SK-N-SH (cell line): ENCODE results near the gene STK32A. TPM values are rescaled to one million over a fixed set of nuclear protein-coding genes. Genes with fewer than 3 reads are reported as not detected.

Experiments used
- CTCF ChIA-PET: fragments of 300-600, 350-600 bp; formaldehyde crosslinking; extraction: SDS; loops from one replicate; lab custom pipeline; 2021; lab: Yijun Ruan, JAX
- POLR2A ChIA-PET: fragments of 350-600 bp; sonication (Branson Sonifier 250); formaldehyde crosslinking; extraction: SDS; loops from one replicate; lab custom pipeline; 2020; ENCODE audit warnings: antibody characterized with exemption, inconsistent platforms; lab: Yijun Ruan, JAX
- DNase-seq: peaks from one replicate; pipeline ENCODE4 v3.0.0; 2012
- H2AFZ ChIP-seq: fragments of 200-600 bp; sonication (generic); 2 replicates; pipeline ENCODE4 v1.8.1; 2016; ENCODE audit warnings: antibody characterized with exemption, mild to moderate bottlenecking, low read depth
- H3F3A ChIP-seq: fragments of 200-600 bp; sonication (generic); replicated peaks from 2 replicates; pipeline ENCODE3; 2016; ENCODE audit warnings: antibody characterized with exemption, mild to moderate bottlenecking; ENCODE audit not compliant: insufficient read depth
- H3K27ac ChIP-seq, 2 experiments: fragments of 200-500 bp in 1 of 2; fragments of 200-600 bp in 1 of 2; sonication (Bioruptor generic) in 1 of 2; sonication (generic), shearing (Covaris generic) in 1 of 2; 2 replicates each; pipeline versions ENCODE4 v1.5.1 to v1.6.1; 2014 to 2016; ENCODE audit warnings: low read depth in 2 of 2, inconsistent platforms in 1 of 2, low read length in 1 of 2, mild to moderate bottlenecking in 1 of 2, mixed read lengths in 1 of 2
- H3K27me3 ChIP-seq: fragments of 200-600 bp; sonication (generic), shearing (Covaris generic); 2 replicates; pipeline ENCODE4 v1.6.1; 2016; ENCODE audit warnings: mixed run types; ENCODE audit not compliant: insufficient read depth
- H3K36me3 ChIP-seq, 2 experiments: fragments of 200-500 bp in 1 of 2; fragments of 200-600 bp in 1 of 2; sonication (Bioruptor generic) in 1 of 2; sonication (generic) in 1 of 2; replicated peaks in 1 of 2; 2 replicates each; pipeline versions ENCODE3 to v1.5.1; 2014 to 2016; ENCODE audit warnings: low read length in 1 of 2, mild to moderate bottlenecking in 1 of 2; ENCODE audit not compliant: insufficient read depth in 2 of 2, control insufficient read depth in 1 of 2
- H3K4me1 ChIP-seq, 2 experiments: fragments of 200-500 bp in 1 of 2; fragments of 200-600 bp in 1 of 2; sonication (Bioruptor generic) in 1 of 2; sonication (generic), shearing (Covaris generic) in 1 of 2; 2 replicates each; pipeline versions ENCODE4 v1.5.1 to v1.6.1; 2014 to 2016; ENCODE audit warnings: low read depth in 1 of 2, low read length in 1 of 2, mixed run types in 1 of 2; ENCODE audit not compliant: insufficient read depth in 2 of 2, control insufficient read depth in 1 of 2
- H3K4me2 ChIP-seq: fragments of 200-600 bp; sonication (generic), shearing (Covaris generic); 2 replicates; pipeline ENCODE4 v1.6.1; 2017; ENCODE audit warnings: mixed run types
- H3K4me3 ChIP-seq, 2 experiments: fragments of 200-500 bp in 1 of 2; fragments of 200-600 bp in 1 of 2; sonication (Bioruptor generic) in 1 of 2; sonication (generic), shearing (Covaris generic) in 1 of 2; 2 replicates each; pipeline versions ENCODE4 v1.5.1 to v1.8.1; 2014 to 2016; ENCODE audit warnings: low read depth in 2 of 2, inconsistent platforms in 1 of 2, low read length in 1 of 2, mild to moderate bottlenecking in 1 of 2, mixed read lengths in 1 of 2, moderate library complexity in 1 of 2
- H3K79me2 ChIP-seq: fragments of 200-600 bp; sonication (generic); 2 replicates; pipeline ENCODE4 v1.8.1; 2017; ENCODE audit warnings: mild to moderate bottlenecking; ENCODE audit not compliant: insufficient read depth
- H3K9ac ChIP-seq: fragments of 200-600 bp; sonication (generic); 2 replicates; pipeline ENCODE4 v1.6.1; 2017; ENCODE audit warnings: mixed run types
- H3K9me2 ChIP-seq: fragments of 200-600 bp; sonication (generic); 2 replicates; pipeline ENCODE4 v1.6.1; 2017; ENCODE audit warnings: mixed run types
- H3K9me3 ChIP-seq: fragments of 200-600 bp; sonication (generic); 2 replicates; pipeline ENCODE4 v1.6.1; 2017; ENCODE audit warnings: mixed run types, mild to moderate bottlenecking, moderate library complexity
- H4K20me1 ChIP-seq: fragments of 200-600 bp; sonication (generic); 2 replicates; pipeline ENCODE4 v1.6.1; 2017; ENCODE audit warnings: mild to moderate bottlenecking, mixed run types; ENCODE audit not compliant: insufficient read depth
- ELF1 ChIP-seq: IDR thresholded peaks from 2 replicates; pipeline ENCODE4 v1.4.0; 2012
- EP300 ChIP-seq, 2 experiments: IDR thresholded peaks; 2 replicates each; pipeline versions ENCODE4 v1.4.0 to v1.6.1; 2012; ENCODE audit warnings: borderline replicate concordance in 1 of 2, low read depth in 1 of 2, low read length in 1 of 2
- FOXJ3 ChIP-seq: sonication (generic); formaldehyde crosslinking; IDR thresholded peaks from 2 replicates; pipeline ENCODE4 v1.5.1; 2020; ENCODE audit warnings: mild to moderate bottlenecking, missing genetic modification reagents
- FOXM1 ChIP-seq: IDR thresholded peaks from 2 replicates; pipeline ENCODE4 v1.4.0; 2012; ENCODE audit warnings: low read depth, mild to moderate bottlenecking
- GATA2 ChIP-seq: sonication (generic); formaldehyde crosslinking; IDR thresholded peaks from 2 replicates; pipeline ENCODE4 v1.5.0; 2020; ENCODE audit warnings: mild to moderate bottlenecking, missing genetic modification reagents
- MEF2A ChIP-seq: IDR thresholded peaks from 2 replicates; pipeline ENCODE4 v1.4.0; 2012; ENCODE audit warnings: low read depth, borderline replicate concordance
- MXI1 ChIP-seq: IDR thresholded peaks from 2 replicates; pipeline ENCODE4 v1.6.1; 2012; ENCODE audit warnings: mild to moderate bottlenecking, low read depth, low read length, improper control_type of control experiment
- NRF1 ChIP-seq: IDR thresholded peaks from 2 replicates; pipeline ENCODE4 v1.6.1; 2012; ENCODE audit warnings: low read depth, mild to moderate bottlenecking, low read length
- SIN3A ChIP-seq: IDR thresholded peaks from 2 replicates; pipeline ENCODE4 v1.6.1; 2012; ENCODE audit warnings: low read depth, mild to moderate bottlenecking, low read length, moderate library complexity, borderline replicate concordance
- SMC3 ChIP-seq: IDR thresholded peaks from 2 replicates; pipeline ENCODE4 v1.6.1; 2012; ENCODE audit warnings: low read depth, low read length, improper control_type of control experiment
- WGBS: methylation state at CpG from one replicate; pipeline ENCODE4 v1.1.6; 2017; ENCODE audit warnings: low lambda C conversion rate; 5-methylcytosine and 5-hydroxymethylcytosine counted together
- polyA plus RNA-seq, 3 experiments: library from polyadenylated mRNA; depleted of rRNA; stranded (reverse); fragments of >200 nt; gene quantifications; 2 replicates each; pipeline ENCODE4 v1.2.3, GENCODE V29; 2012
- TF ChIP-seq, protein P1 (sequence below): IDR thresholded peaks from 2 replicates; pipeline ENCODE4 v1.4.0; 2012; ENCODE audit warnings: low read depth
- TF ChIP-seq, protein P2 (sequence below): IDR thresholded peaks from 2 replicates; pipeline ENCODE4; 2012
- TF ChIP-seq, protein P3 (sequence below): IDR thresholded peaks from 2 replicates; pipeline ENCODE4 v1.4.0; 2012; ENCODE audit warnings: low read depth, borderline replicate concordance
- TF ChIP-seq, protein P4 (sequence below): IDR thresholded peaks from 2 replicates; pipeline ENCODE4 v1.6.1; 2012; ENCODE audit warnings: mild to moderate bottlenecking, low read depth, low read length, moderate library complexity
- TF ChIP-seq, protein P5 (sequence below): fragments of 150-350 bp; IDR thresholded peaks from 2 replicates; pipeline ENCODE4 v1.6.1; 2016; ENCODE audit warnings: mild to moderate bottlenecking, low read depth, low read length

Gene STK32A
- polyA plus RNA-seq, 1 of the 3 experiments (the other 2 are of a cell fraction), result 0.20 TPM

DNA sequence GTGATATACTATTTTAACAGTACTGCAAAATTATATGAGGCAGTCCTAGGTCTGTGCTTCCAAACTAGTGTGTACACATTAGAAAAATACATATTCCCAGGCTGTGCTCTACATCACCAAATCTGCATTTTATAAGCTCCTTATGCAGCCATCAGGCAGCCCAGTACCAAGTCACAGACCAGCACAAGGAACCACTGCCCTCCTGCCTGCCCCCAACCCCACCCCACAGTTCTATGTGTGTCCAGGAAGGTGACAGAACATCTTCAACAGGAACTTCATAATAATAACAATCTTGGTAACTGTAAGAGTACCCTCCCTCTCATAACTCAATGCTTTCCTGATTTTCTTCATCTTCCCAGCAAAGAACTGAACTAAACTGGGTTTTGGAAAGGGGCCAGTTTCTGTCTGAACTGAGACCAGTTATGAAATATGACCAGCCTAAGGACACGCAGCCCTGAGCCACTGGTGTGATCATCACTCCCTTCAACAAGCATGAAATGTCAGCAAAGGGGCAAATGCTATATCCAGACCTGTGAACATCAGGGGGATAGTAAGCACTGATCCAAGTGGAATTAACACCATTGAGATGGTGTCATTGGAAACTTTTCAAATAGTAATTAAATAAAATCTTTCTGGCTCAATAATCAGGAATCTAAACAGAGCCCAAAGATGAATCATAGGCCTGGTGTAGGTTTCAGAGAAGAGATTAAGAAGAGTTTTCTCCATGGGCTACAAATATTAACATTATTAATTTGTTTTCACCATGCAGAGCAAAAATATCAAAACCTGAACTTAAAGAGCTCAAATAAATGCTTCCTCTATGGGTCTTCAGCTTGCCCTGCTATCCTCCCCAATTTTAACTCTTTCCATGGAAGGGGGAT lies 192.9 kb downstream of the STK32A start:
- Histone ChIP-seq H4K20me1 (peaks cover 55% of the 10 kb centered on the region), H2AFZ (no peak overlapping the region), H3K4me1 (peaks cover 14 to 27% of the 10 kb centered on the region in 2 experiments; a peak in 3 of 4 replicates), H3K27me3 (no peaks in the 10 kb centered on the region), H3K27ac (peak overlapping the region; percentile 16 to 28; a peak in 1 of 4 replicates), H3K79me2 (peaks cover 85% of the 10 kb centered on the region), H3K9ac (no peak overlapping the region), H3K4me3 (no peak overlapping the region), H3K36me3 (peaks cover 15 to 25% of the 10 kb centered on the region in 2 experiments), H3K9me2 (no peaks in the 10 kb centered on the region), H3F3A (peaks cover 8% of the 10 kb centered on the region), H3K4me2 (peak overlapping the region; percentile 1; the same call in 1 of the 2 replicates), H3K9me3 (no peaks in the 10 kb centered on the region)
- ChIA-PET CTCF (interaction anchor here (1.1 to 1.4 kb wide), 4 partner anchors 9 to 150 kb away, joined by 3 to 4 read pairs (median 3); no protein-coding TSS in a partner anchor), POLR2A (no interaction called here)
- TF ChIP-seq, protein P1, sequence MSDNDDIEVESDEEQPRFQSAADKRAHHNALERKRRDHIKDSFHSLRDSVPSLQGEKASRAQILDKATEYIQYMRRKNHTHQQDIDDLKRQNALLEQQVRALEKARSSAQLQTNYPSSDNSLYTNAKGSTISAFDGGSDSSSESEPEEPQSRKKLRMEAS, result no peak
- no peak for TF ChIP-seq SMC3
- TF ChIP-seq, protein P2, sequence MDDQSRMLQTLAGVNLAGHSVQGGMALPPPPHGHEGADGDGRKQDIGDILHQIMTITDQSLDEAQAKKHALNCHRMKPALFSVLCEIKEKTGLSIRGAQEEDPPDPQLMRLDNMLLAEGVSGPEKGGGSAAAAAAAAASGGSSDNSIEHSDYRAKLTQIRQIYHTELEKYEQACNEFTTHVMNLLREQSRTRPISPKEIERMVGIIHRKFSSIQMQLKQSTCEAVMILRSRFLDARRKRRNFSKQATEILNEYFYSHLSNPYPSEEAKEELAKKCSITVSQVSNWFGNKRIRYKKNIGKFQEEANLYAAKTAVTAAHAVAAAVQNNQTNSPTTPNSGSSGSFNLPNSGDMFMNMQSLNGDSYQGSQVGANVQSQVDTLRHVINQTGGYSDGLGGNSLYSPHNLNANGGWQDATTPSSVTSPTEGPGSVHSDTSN, result 0 out of 2 replicates have a peak, but pooled peaks have one; percentile 17
- no peak for DNase-seq
- 75% methylated on average over 1 of the region's 1 CpG for WGBS

DNA sequence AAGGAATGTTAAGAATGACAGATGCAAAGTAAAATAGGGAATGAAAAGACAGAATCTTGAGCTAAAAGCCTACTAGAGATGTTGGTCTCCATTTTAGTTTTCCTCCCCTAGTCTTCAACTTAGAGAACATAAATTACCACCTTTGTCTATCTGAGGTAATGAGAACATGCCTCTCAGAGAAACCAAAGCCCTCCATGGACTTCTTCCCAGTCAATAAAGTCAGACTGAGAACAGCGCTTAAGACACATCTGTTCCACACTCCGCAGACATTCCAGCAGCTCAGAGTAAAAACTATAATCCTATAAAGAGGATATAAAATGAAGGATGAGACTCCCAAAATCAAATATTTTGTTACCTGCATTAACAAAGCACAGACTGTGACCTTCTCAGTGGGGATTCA lies 195.8 kb downstream of the STK32A start:
- Histone ChIP-seq H3K4me2 (no peak overlapping the region), H3K27ac (no peak overlapping the region), H3K79me2 (peaks cover 94% of the 10 kb centered on the region), H3K27me3 (no peaks in the 10 kb centered on the region), H3K4me3 (no peak overlapping the region), H4K20me1 (peaks cover 70% of the 10 kb centered on the region), H3K9me2 (no peaks in the 10 kb centered on the region), H3K4me1 (peaks cover 14 to 35% of the 10 kb centered on the region in 2 experiments; a peak in 3 of 4 replicates), H2AFZ (no peak overlapping the region), H3F3A (peaks cover 4% of the 10 kb centered on the region), H3K9ac (no peak overlapping the region), H3K9me3 (no peaks in the 10 kb centered on the region), H3K36me3 (peaks cover 3 to 9% of the 10 kb centered on the region in 2 experiments)
- DNase-seq, result no peak
- 98% methylated on average over 2 of the region's 2 CpGs for WGBS
- ChIA-PET CTCF (interaction anchor here (1.0 kb wide), 1 partner anchor 14 kb away, joined by 3 read pairs; no protein-coding TSS in a partner anchor), POLR2A (no interaction called here)
- TF ChIP-seq, protein P3, sequence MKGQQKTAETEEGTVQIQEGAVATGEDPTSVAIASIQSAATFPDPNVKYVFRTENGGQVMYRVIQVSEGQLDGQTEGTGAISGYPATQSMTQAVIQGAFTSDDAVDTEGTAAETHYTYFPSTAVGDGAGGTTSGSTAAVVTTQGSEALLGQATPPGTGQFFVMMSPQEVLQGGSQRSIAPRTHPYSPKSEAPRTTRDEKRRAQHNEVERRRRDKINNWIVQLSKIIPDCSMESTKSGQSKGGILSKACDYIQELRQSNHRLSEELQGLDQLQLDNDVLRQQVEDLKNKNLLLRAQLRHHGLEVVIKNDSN, result no peak
- TF ChIP-seq FOXJ3 (CRISPR knock-in tag) (no peak), ELF1 (no peak), MEF2A (no peak), GATA2 (CRISPR knock-in tag) (no peak), NRF1 (no peak), FOXM1 (no peak), EP300 (IDR thresholded peaks at IDR 0.05; ENCODE audit: borderline replicate concordance in 1 of 2, low read depth in 1 of 2, low read length in 1 of 2) (no peak), MXI1 (no peak), SIN3A (no peak)
- TF ChIP-seq, protein P1, result no peak
- TF ChIP-seq, protein P4, sequence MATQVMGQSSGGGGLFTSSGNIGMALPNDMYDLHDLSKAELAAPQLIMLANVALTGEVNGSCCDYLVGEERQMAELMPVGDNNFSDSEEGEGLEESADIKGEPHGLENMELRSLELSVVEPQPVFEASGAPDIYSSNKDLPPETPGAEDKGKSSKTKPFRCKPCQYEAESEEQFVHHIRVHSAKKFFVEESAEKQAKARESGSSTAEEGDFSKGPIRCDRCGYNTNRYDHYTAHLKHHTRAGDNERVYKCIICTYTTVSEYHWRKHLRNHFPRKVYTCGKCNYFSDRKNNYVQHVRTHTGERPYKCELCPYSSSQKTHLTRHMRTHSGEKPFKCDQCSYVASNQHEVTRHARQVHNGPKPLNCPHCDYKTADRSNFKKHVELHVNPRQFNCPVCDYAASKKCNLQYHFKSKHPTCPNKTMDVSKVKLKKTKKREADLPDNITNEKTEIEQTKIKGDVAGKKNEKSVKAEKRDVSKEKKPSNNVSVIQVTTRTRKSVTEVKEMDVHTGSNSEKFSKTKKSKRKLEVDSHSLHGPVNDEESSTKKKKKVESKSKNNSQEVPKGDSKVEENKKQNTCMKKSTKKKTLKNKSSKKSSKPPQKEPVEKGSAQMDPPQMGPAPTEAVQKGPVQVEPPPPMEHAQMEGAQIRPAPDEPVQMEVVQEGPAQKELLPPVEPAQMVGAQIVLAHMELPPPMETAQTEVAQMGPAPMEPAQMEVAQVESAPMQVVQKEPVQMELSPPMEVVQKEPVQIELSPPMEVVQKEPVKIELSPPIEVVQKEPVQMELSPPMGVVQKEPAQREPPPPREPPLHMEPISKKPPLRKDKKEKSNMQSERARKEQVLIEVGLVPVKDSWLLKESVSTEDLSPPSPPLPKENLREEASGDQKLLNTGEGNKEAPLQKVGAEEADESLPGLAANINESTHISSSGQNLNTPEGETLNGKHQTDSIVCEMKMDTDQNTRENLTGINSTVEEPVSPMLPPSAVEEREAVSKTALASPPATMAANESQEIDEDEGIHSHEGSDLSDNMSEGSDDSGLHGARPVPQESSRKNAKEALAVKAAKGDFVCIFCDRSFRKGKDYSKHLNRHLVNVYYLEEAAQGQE, result no peak
- TF ChIP-seq, protein P5, sequence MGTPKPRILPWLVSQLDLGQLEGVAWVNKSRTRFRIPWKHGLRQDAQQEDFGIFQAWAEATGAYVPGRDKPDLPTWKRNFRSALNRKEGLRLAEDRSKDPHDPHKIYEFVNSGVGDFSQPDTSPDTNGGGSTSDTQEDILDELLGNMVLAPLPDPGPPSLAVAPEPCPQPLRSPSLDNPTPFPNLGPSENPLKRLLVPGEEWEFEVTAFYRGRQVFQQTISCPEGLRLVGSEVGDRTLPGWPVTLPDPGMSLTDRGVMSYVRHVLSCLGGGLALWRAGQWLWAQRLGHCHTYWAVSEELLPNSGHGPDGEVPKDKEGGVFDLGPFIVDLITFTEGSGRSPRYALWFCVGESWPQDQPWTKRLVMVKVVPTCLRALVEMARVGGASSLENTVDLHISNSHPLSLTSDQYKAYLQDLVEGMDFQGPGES, result no peak
